K562 (cell line): ENCODE measurements around the gene C1QL2. TPM values are rescaled to one million over a fixed set of nuclear protein-coding genes. Genes with fewer than 3 reads are reported as not detected.

Experiments used
- ATAC-seq: fragments of 200-7000 bp; cut with Tn5 transposase; 3 replicates; pipeline ENCODE4 v1.9.1; 2020; ENCODE audit warnings: moderate library complexity
- BruUV-seq: library from RNA; stranded (reverse); fragments of 400-500 nt; replicated peaks from 2 replicates; lab custom pipeline; 2021; lab: Mats Ljungman, UMichigan
- CTCF ChIA-PET: fragments of 300-600 bp; formaldehyde crosslinking; extraction: SDS; loops from one replicate; lab custom pipeline; 2021; ENCODE audit warnings: low intra/inter-chr PET ratio; lab: Yijun Ruan, JAX
- POLR2A ChIA-PET: fragments of 300-600, 350-650 bp; sonication (Branson Sonifier 250); formaldehyde crosslinking; extraction: SDS; loops from one replicate; lab custom pipeline; 2021; ENCODE audit warnings: antibody characterized with exemption, inconsistent platforms; lab: Yijun Ruan, JAX
- DNase-seq, 4 experiments: peaks; one replicate each; pipeline versions ENCODE4 v3.0.0 to v3.0.0-alpha.2; 2011 to 2018; ENCODE audit warnings: low spot score in 3 of 4, mixed read lengths in 3 of 4; ENCODE audit errors: extremely low read depth in 1 of 4
- FAIRE-seq: peaks from 2 replicates; lab custom pipeline; 2011; peaks lifted over from hg19 to GRCh38; lab: Jason Lieb, UNC
- H2AFZ ChIP-seq: 2 replicates; pipeline ENCODE4 v1.6.0; 2011; ENCODE audit warnings: low read depth, low read length, control low read depth, inconsistent platforms
- H3K27ac ChIP-seq: fragments of 200-600 bp; 3 replicates; pipeline ENCODE4 v1.8.0; 2011; ENCODE audit warnings: low read depth, mild to moderate bottlenecking, control low read depth, inconsistent platforms, low read length, moderate library complexity, mixed read lengths; ENCODE audit errors: extremely low read depth
- H3K27me3 ChIP-seq, 2 experiments: fragments of 300-600 bp in 1 of 2; 2 replicates in 1 of 2; 3 replicates in 1 of 2; pipeline versions ENCODE4 v1.6.0 to v1.8.0; 2011; ENCODE audit warnings: inconsistent platforms in 2 of 2, low read length in 2 of 2, mild to moderate bottlenecking in 1 of 2, mixed read lengths in 1 of 2, moderate library complexity in 1 of 2; ENCODE audit not compliant: control insufficient read depth in 2 of 2, insufficient read depth in 2 of 2
- H3K36me3 ChIP-seq: fragments of 300-600 bp; 3 replicates; pipeline ENCODE4 v1.8.0; 2011; ENCODE audit warnings: mild to moderate bottlenecking, low read length, inconsistent platforms; ENCODE audit not compliant: control insufficient read depth, insufficient read depth
- H3K4me1 ChIP-seq, 2 experiments: fragments of 200-600 bp in 1 of 2; replicated peaks in 1 of 2; 2 replicates in 1 of 2; 3 replicates in 1 of 2; pipeline versions ENCODE4 v1.5.1 to v1.8.0; 2011; ENCODE audit warnings: inconsistent platforms in 2 of 2, low read length in 2 of 2, mild to moderate bottlenecking in 1 of 2, mixed read lengths in 1 of 2, moderate library complexity in 1 of 2; ENCODE audit not compliant: control insufficient read depth in 2 of 2, insufficient read depth in 2 of 2
- H3K4me2 ChIP-seq: 2 replicates; pipeline ENCODE4 v1.6.1; 2011; ENCODE audit warnings: low read length, control low read depth, inconsistent platforms, mixed read lengths; ENCODE audit not compliant: insufficient read depth
- H3K4me3 ChIP-seq: fragments of 200-600 bp; sonication (generic), shearing (Covaris generic); 2 replicates; pipeline ENCODE4 v1.5.1; 2016; ENCODE audit warnings: control low read depth, inconsistent platforms
- H3K79me2 ChIP-seq: fragments of 200-600 bp; 3 replicates; pipeline ENCODE4 v1.8.0; 2011; ENCODE audit warnings: low read length, inconsistent platforms; ENCODE audit not compliant: control insufficient read depth, insufficient read depth
- H3K9ac ChIP-seq, 2 experiments: 2 replicates each; pipeline versions ENCODE4 v1.6.0 to v1.6.1; 2011; ENCODE audit warnings: low read depth in 2 of 2, low read length in 2 of 2, control low read depth in 1 of 2, inconsistent platforms in 1 of 2, mild to moderate bottlenecking in 1 of 2, mixed read lengths in 1 of 2; ENCODE audit not compliant: insufficient read depth in 1 of 2
- H3K9me1 ChIP-seq: one replicate; pipeline ENCODE4 v1.6.0; 2011; ENCODE audit warnings: inconsistent platforms, mild to moderate bottlenecking, low read length, moderate library complexity; ENCODE audit not compliant: control insufficient read depth, insufficient read depth
- H3K9me3 ChIP-seq: replicated peaks from 2 replicates; pipeline ENCODE4 v1.5.1; 2011; ENCODE audit warnings: low read depth, low read length, inconsistent platforms; ENCODE audit not compliant: control insufficient read depth, insufficient read depth
- H4K20me1 ChIP-seq: replicated peaks from 2 replicates; pipeline ENCODE4 v1.6.1; 2011; ENCODE audit warnings: low read length, inconsistent platforms, mixed read lengths; ENCODE audit not compliant: control insufficient read depth, insufficient read depth
- BCOR ChIP-seq: fragments of 450-650 bp; IDR thresholded peaks from 2 replicates; pipeline ENCODE4 v1.6.1; 2016
- KDM2B ChIP-seq: fragments of 250-450 bp; sonication (Bioruptor Pico); IDR thresholded peaks from 2 replicates; pipeline ENCODE4 v1.8.0; 2021; ENCODE audit warnings: mild to moderate bottlenecking, moderate library complexity
- SMC3 ChIP-seq: conservative IDR thresholded peaks from 2 replicates; pipeline ENCODE4 v1.6.1; 2011; ENCODE audit warnings: low read depth, low read length, improper control_type of control experiment; ENCODE audit not compliant: insufficient read depth
- ZNF121 ChIP-seq: sonication (generic); formaldehyde crosslinking; conservative IDR thresholded peaks from 2 replicates; pipeline ENCODE4 v1.8.0; 2022; ENCODE audit warnings: missing genetic modification reagents
- WGBS: fragments of 100-300 bp; shearing (Covaris generic); methylation state at CpG from one replicate; pipeline ENCODE4 v1.1.6; 2016; ENCODE audit warnings: low coverage, mixed read lengths; ENCODE audit not compliant: insufficient coverage; ENCODE audit errors: missing lambda C conversion rate; 5-methylcytosine and 5-hydroxymethylcytosine counted together
- in situ Hi-C: fragments of 300-500 bp; cut with MboI; formaldehyde crosslinking; loops from 4 replicates; pipeline ENCODE4 v1.15.0; 2018; ENCODE audit warnings: inconsistent platforms, mixed read lengths
- intact Hi-C: fragments of 100-400 bp; cut with micrococcal nuclease; formaldehyde crosslinking; loops from 2 replicates; pipeline ENCODE4 v1.14.2; 2022
- polyA plus RNA-seq, 8 experiments: library from polyadenylated mRNA; depleted of rRNA in 4 of 8; stranded (reverse) in 5 of 8; unstranded in 3 of 8; fragments of >200 nt; fragmentation: Nextera tagmentation in 2 of 8; fragmentation: Illumina TruSeq in 1 of 8; extraction: Ambion mirVana in 2 of 8; extraction: Trizol in 1 of 8; gene quantifications; 2 replicates each; pipeline versions ENCODE4 v1.2.1 to v1.2.3, GENCODE V29; 2011 to 2014; ENCODE audit warnings: inconsistent platforms in 1 of 8, missing spikeins in 1 of 8
- total RNA-seq, 7 experiments: library from RNA; depleted of rRNA in 6 of 7; stranded (reverse); fragments of >200 nt in 6 of 7; fragmentation: Illumina TruSeq in 2 of 7; extraction: Trizol in 2 of 7; gene quantifications; 2 replicates each; pipeline versions ENCODE4 v1.2.1 to v1.2.3, GENCODE V29; 2011 to 2021; ENCODE audit warnings: low replicate concordance in 1 of 7
- TF ChIP-seq, protein P1 (sequence below), 2 experiments: fragments of 450-650 bp; formaldehyde crosslinking in 1 of 2; IDR thresholded peaks; 2 replicates each; pipeline versions ENCODE4 v1.4.0 to v1.6.1; 2014 to 2020; ENCODE audit warnings: mild to moderate bottlenecking in 2 of 2, borderline replicate concordance in 1 of 2, low read depth in 1 of 2
- TF ChIP-seq, protein P2 (sequence below): IDR thresholded peaks from 2 replicates; pipeline ENCODE4 v1.6.1; 2011; ENCODE audit warnings: borderline replicate concordance, low read depth, mild to moderate bottlenecking, moderate library complexity, low read length; ENCODE audit not compliant: insufficient read depth, poor library complexity, severe bottlenecking
- TF ChIP-seq, protein P3 (sequence below): fragments of 450-650 bp; formaldehyde crosslinking; IDR thresholded peaks from 2 replicates; pipeline ENCODE4 v1.4.0; 2020; ENCODE audit warnings: mild to moderate bottlenecking, moderate library complexity

The C1QL2 gene
- total and polyA plus RNA-seq, 9 of the 15 experiments (the other 6 are each of a cell fraction or from before 2014, with no cell fraction given): not detected

DNA sequence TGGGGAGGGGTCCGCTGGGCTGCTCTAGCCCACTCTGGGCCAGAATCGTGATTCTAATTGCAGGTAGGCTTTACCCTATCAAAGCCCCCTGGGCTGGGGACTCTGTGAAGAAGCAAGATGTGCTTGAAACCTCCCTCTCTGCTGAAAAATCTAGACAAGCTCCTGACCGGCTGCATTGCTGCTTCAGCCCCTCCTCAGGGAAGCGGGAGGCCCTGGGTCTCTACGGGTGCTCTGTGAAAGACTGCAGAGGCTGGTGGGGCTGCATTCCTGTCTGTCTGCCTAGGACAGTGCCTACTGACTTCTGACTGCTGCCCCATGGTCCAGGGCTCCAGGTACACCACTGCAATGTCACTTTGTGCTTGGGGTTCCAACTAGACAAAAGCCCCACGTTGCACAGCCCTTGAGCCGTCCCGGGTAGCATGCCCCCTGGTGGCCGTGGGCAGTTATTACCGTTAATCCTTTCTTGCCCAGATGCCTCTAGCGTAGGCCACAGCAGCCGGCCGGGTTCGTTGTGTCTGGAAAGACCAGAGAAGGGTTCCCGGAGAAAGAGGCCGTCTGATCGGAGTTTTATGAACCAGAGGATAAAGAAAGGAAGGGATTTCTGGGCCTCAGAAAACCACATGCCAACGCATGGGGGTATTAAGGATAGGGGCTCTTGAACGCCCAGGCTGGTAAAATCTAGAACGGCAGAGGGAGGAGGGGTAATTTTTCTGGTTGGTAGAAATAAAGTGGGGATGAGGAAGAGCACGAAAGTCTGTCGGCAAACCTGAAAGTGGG, 15.9 kb upstream of the C1QL2 start:
- no peaks in the 10 kb centered on the region for H3K9me3 ChIP-seq
- POLR2A ChIA-PET: interaction anchor here (0.6 kb wide), 1 partner anchor 12 kb away, joined by 3 read pairs; no protein-coding TSS in a partner anchor
- peak; percentile 95 for ATAC-seq
- CTCF ChIA-PET: no interaction called here
- H3K4me2 ChIP-seq: no peak overlapping the region; the same call in 1 of the 2 replicates
- BruUV-seq: no TSS peak
- H3K4me1 ChIP-seq: peaks cover 3 to 17% of the 10 kb centered on the region in 2 experiments; a peak in 3 of 5 replicates
- H3K79me2 ChIP-seq: no peaks in the 10 kb centered on the region
- 0 out of 2 replicates have a peak, but pooled peaks cover 6% of the 10 kb centered on the region for H4K20me1 ChIP-seq
- H3K36me3 ChIP-seq: no peaks in the 10 kb centered on the region
- intact Hi-C loops: loop anchor here (1.0 kb wide), 3 partner anchors 146 to 292 kb away; no protein-coding TSS in a partner anchor
- no peaks in the 10 kb centered on the region for H3K9me1 ChIP-seq
- H2AFZ ChIP-seq: peak overlapping the region; percentile 58; the same call in 1 of the 2 replicates
- peak; percentile 64 to 79 (median 73) for DNase-seq
- WGBS: 14% methylated on average over 21 of the region's 22 CpGs
- in situ Hi-C loops: no loop called here
- FAIRE-seq: peak; percentile 91
- no peak overlapping the region for H3K27ac ChIP-seq
- peaks cover 0 to 23% of the 10 kb centered on the region in 2 experiments; a peak in 2 of 5 replicates for H3K27me3 ChIP-seq
- H3K9ac ChIP-seq: no peak overlapping the region
- no peak overlapping the region for H3K4me3 ChIP-seq
- TF ChIP-seq, protein P1, sequence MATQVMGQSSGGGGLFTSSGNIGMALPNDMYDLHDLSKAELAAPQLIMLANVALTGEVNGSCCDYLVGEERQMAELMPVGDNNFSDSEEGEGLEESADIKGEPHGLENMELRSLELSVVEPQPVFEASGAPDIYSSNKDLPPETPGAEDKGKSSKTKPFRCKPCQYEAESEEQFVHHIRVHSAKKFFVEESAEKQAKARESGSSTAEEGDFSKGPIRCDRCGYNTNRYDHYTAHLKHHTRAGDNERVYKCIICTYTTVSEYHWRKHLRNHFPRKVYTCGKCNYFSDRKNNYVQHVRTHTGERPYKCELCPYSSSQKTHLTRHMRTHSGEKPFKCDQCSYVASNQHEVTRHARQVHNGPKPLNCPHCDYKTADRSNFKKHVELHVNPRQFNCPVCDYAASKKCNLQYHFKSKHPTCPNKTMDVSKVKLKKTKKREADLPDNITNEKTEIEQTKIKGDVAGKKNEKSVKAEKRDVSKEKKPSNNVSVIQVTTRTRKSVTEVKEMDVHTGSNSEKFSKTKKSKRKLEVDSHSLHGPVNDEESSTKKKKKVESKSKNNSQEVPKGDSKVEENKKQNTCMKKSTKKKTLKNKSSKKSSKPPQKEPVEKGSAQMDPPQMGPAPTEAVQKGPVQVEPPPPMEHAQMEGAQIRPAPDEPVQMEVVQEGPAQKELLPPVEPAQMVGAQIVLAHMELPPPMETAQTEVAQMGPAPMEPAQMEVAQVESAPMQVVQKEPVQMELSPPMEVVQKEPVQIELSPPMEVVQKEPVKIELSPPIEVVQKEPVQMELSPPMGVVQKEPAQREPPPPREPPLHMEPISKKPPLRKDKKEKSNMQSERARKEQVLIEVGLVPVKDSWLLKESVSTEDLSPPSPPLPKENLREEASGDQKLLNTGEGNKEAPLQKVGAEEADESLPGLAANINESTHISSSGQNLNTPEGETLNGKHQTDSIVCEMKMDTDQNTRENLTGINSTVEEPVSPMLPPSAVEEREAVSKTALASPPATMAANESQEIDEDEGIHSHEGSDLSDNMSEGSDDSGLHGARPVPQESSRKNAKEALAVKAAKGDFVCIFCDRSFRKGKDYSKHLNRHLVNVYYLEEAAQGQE (IDR thresholded peaks at IDR 0.05; ENCODE audit: borderline replicate concordance): peak; percentile 39; the same call in 1 of the 2 replicates
- TF ChIP-seq, protein P1 (CRISPR knock-in tag; IDR thresholded peaks at IDR 0.05; ENCODE audit: low read depth): no peak
- TF ChIP-seq, protein P2, sequence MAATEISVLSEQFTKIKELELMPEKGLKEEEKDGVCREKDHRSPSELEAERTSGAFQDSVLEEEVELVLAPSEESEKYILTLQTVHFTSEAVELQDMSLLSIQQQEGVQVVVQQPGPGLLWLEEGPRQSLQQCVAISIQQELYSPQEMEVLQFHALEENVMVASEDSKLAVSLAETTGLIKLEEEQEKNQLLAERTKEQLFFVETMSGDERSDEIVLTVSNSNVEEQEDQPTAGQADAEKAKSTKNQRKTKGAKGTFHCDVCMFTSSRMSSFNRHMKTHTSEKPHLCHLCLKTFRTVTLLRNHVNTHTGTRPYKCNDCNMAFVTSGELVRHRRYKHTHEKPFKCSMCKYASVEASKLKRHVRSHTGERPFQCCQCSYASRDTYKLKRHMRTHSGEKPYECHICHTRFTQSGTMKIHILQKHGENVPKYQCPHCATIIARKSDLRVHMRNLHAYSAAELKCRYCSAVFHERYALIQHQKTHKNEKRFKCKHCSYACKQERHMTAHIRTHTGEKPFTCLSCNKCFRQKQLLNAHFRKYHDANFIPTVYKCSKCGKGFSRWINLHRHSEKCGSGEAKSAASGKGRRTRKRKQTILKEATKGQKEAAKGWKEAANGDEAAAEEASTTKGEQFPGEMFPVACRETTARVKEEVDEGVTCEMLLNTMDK: peak; percentile 15
- TF ChIP-seq BCOR: no peak
- peak; percentile 68 for TF ChIP-seq SMC3
- TF ChIP-seq, protein P3, sequence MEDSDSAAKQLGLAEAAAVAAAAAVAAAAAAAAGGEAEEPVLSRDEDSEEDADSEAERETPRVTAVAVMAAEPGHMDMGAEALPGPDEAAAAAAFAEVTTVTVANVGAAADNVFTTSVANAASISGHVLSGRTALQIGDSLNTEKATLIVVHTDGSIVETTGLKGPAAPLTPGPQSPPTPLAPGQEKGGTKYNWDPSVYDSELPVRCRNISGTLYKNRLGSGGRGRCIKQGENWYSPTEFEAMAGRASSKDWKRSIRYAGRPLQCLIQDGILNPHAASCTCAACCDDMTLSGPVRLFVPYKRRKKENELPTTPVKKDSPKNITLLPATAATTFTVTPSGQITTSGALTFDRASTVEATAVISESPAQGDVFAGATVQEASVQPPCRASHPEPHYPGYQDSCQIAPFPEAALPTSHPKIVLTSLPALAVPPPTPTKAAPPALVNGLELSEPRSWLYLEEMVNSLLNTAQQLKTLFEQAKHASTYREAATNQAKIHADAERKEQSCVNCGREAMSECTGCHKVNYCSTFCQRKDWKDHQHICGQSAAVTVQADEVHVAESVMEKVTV (CRISPR knock-in tag): 0 out of 2 replicates have a peak, but pooled peaks have one; percentile 18
- no peak for TF ChIP-seq KDM2B (CRISPR knock-in tag)
- peak; percentile 59 for TF ChIP-seq ZNF121 (CRISPR knock-in tag)
